Keratinocyte (primary cell): ENCODE results near the gene SLC1A2. TPM values are rescaled to one million over a fixed set of nuclear protein-coding genes. Genes with fewer than 3 reads are reported as not detected.

ENCODE experiments used
- DNase-seq: peaks from one replicate; pipeline ENCODE4 v3.0.0-alpha.2; 2011; ENCODE audit warnings: low read depth, missing footprints, low spot score
- FAIRE-seq: peaks from 2 replicates; lab custom pipeline; 2011; peaks lifted over from hg19 to GRCh38; lab: Jason Lieb, UNC
- H2AFZ ChIP-seq: 2 replicates; pipeline ENCODE4 v1.6.0; 2012; ENCODE audit warnings: low read length, control low read depth, inconsistent platforms; ENCODE audit not compliant: control insufficient read depth
- H3K27ac ChIP-seq: 2 replicates; pipeline ENCODE4 v1.5.1; 2011; ENCODE audit warnings: low read length; ENCODE audit not compliant: control insufficient read depth, insufficient read depth
- H3K27me3 ChIP-seq: 3 replicates; pipeline ENCODE4 v1.6.0; 2011; ENCODE audit warnings: low read length; ENCODE audit not compliant: control insufficient read depth, insufficient read depth; ENCODE audit errors: extremely low read depth
- H3K36me3 ChIP-seq, 2 experiments: 2 replicates in 1 of 2; 3 replicates in 1 of 2; pipeline ENCODE4 v1.5.1; 2011; ENCODE audit warnings: low read length in 2 of 2, mild to moderate bottlenecking in 1 of 2; ENCODE audit not compliant: control insufficient read depth in 2 of 2, insufficient read depth in 2 of 2; ENCODE audit errors: extremely low read depth in 1 of 2
- H3K4me1 ChIP-seq: 3 replicates; pipeline ENCODE4 v1.5.1; 2011; ENCODE audit warnings: low read length; ENCODE audit not compliant: control insufficient read depth, insufficient read depth; ENCODE audit errors: extremely low read depth
- H3K4me2 ChIP-seq: 3 replicates; pipeline ENCODE4 v1.6.0; 2011; ENCODE audit warnings: low read depth, low read length; ENCODE audit not compliant: control insufficient read depth, insufficient read depth; ENCODE audit errors: extremely low read depth
- H3K4me3 ChIP-seq, 3 experiments: fragments of 200-600 bp in 1 of 3; sonication (generic) in 1 of 3; 2 replicates in 2 of 3; 3 replicates in 1 of 3; pipeline ENCODE4 v1.5.1; 2011 to 2016; ENCODE audit warnings: low read length in 3 of 3, mild to moderate bottlenecking in 3 of 3, control low read depth in 2 of 3, inconsistent platforms in 1 of 3, low read depth in 1 of 3, mixed read lengths in 1 of 3, mixed run types in 1 of 3, moderate library complexity in 1 of 3; ENCODE audit not compliant: control insufficient read depth in 2 of 3, insufficient read depth in 2 of 3; ENCODE audit errors: extremely low read depth in 1 of 3
- H3K79me2 ChIP-seq: 2 replicates; pipeline ENCODE4 v1.6.0; 2012; ENCODE audit warnings: low read length; ENCODE audit not compliant: control insufficient read depth, insufficient read depth
- H3K9ac ChIP-seq: 3 replicates; pipeline ENCODE4 v1.6.0; 2011; ENCODE audit warnings: low read length; ENCODE audit not compliant: control insufficient read depth, insufficient read depth; ENCODE audit errors: extremely low read depth
- H3K9me1 ChIP-seq: 3 replicates; pipeline ENCODE4 v1.6.0; 2011; ENCODE audit warnings: low read length; ENCODE audit not compliant: control insufficient read depth, insufficient read depth; ENCODE audit errors: extremely low read depth
- H3K9me3 ChIP-seq: 2 replicates; pipeline ENCODE4 v1.5.1; 2012; ENCODE audit warnings: low read depth, low read length; ENCODE audit not compliant: control insufficient read depth
- H4K20me1 ChIP-seq: 3 replicates; pipeline ENCODE4 v1.6.0; 2011; ENCODE audit warnings: low read length; ENCODE audit not compliant: control insufficient read depth, insufficient read depth; ENCODE audit errors: extremely low read depth
- CTCF ChIP-seq, 3 experiments: IDR thresholded peaks in 1 of 3; conservative IDR thresholded peaks in 1 of 3; optimal IDR thresholded peaks in 1 of 3; 2 replicates in 2 of 3; 3 replicates in 1 of 3; pipeline versions ENCODE3 to v1.5.1; 2011; ENCODE audit warnings: low read length in 3 of 3, mild to moderate bottlenecking in 3 of 3, moderate library complexity in 2 of 3, control low read depth in 1 of 3, inconsistent platforms in 1 of 3; ENCODE audit not compliant: insufficient read depth in 2 of 3; ENCODE audit errors: extremely low read depth in 1 of 3
- EZH2 ChIP-seq: IDR thresholded peaks from one replicate; pipeline ENCODE4 v1.6.1; 2012; ENCODE audit warnings: inconsistent platforms, mild to moderate bottlenecking, low read length, moderate library complexity
- dilution Hi-C: fragments of 300-500 bp; cut with MboI; formaldehyde crosslinking; loops from one replicate; pipeline ENCODE4 v1.7.0; 2020; ENCODE audit warnings: low sequenced_read_pairs; ENCODE audit not compliant: extremely low pct_ligation_motif_present
- polyA plus RNA-seq, 5 experiments: library from polyadenylated mRNA; depleted of rRNA in 3 of 5; stranded (reverse) in 3 of 5; stranded (forward) in 1 of 5; unstranded in 1 of 5; fragments of >200 nt; gene quantifications; 1 replicate in 1 of 5; 2 replicates in 3 of 5; 3 replicates in 1 of 5; pipeline versions ENCODE4 v1.2.1 to v1.2.3, GENCODE V29; 2011 to 2012; ENCODE audit warnings: missing spikeins in 2 of 5, low read depth in 1 of 5, low replicate concordance in 1 of 5

The SLC1A2 gene
- polyA plus RNA-seq, 1 donor (not counting 4 experiments of a cell fraction or from before 2014, with no cell fraction given), result under 0.01 TPM

- no peaks in the 10 kb centered on the region for H3K4me1 ChIP-seq
- no peaks in the 10 kb centered on the region for H4K20me1 ChIP-seq
- no peaks in the 10 kb centered on the region for H3K79me2 ChIP-seq
- no peak for TF ChIP-seq EZH2
- TF ChIP-seq CTCF (optimal IDR thresholded peaks at IDR 0.05 in 1 of 3, IDR thresholded peaks at IDR 0.05 in 1 of 3, conservative IDR thresholded peaks at IDR 0.05 in 1 of 3; ENCODE audit: extremely low read depth in 1 of 3, insufficient read depth in 2 of 3, low read length in 3 of 3), result peak; percentile 56 to 79 (median 66)
- no peak overlapping the region for H3K27ac ChIP-seq
- dilution Hi-C loops, result no loop called here
- no peaks in the 10 kb centered on the region for H3K9me3 ChIP-seq
- H3K27me3 ChIP-seq, result peaks cover 4% of the 10 kb centered on the region
- H3K9me1 ChIP-seq, result no peaks in the 10 kb centered on the region
- FAIRE-seq (no peak), DNase-seq (no peak)
- H3K9ac ChIP-seq, result no peak overlapping the region
- H2AFZ ChIP-seq, result no peak overlapping the region
- no peak overlapping the region for H3K4me3 ChIP-seq
- H3K4me2 ChIP-seq, result no peak overlapping the region
- no peaks in the 10 kb centered on the region for H3K36me3 ChIP-seq
Observed at GRCh38 chr11:35404388-35404775, 15.0 kb downstream of the SLC1A2 start.

- dilution Hi-C loops, result no loop called here
- FAIRE-seq, result no peak
- Histone ChIP-seq H3K9me3 (no peaks in the 10 kb centered on the region), H3K4me3 (no peak overlapping the region), H3K9ac (no peak overlapping the region), H3K36me3 (no peaks in the 10 kb centered on the region), H3K79me2 (no peaks in the 10 kb centered on the region), H3K27ac (no peak overlapping the region), H4K20me1 (no peaks in the 10 kb centered on the region), H3K4me1 (no peaks in the 10 kb centered on the region), H3K27me3 (peaks cover 7% of the 10 kb centered on the region), H3K9me1 (no peaks in the 10 kb centered on the region), H3K4me2 (no peak overlapping the region), H2AFZ (no peak overlapping the region)
- TF ChIP-seq EZH2 (no peak), CTCF (optimal IDR thresholded peaks at IDR 0.05 in 1 of 3, IDR thresholded peaks at IDR 0.05 in 1 of 3, conservative IDR thresholded peaks at IDR 0.05 in 1 of 3; ENCODE audit: extremely low read depth in 1 of 3, insufficient read depth in 2 of 3, low read length in 3 of 3) (no peak)
- no peak for DNase-seq
Observed at GRCh38 chr11:35403765-35404387, 15.5 kb downstream of the SLC1A2 start.
